NCI-H2107 treated with DMSO at 0.1 percent for 48 hours (cell line): ENCODE data around the gene SH3D19.
"Not testable (repeated sequence)": the region's sequence is repeated elsewhere in the genome, so short reads cannot be mapped to it uniquely, and the experiment has no call there.

Source experiments
- DNase-seq: peaks from one replicate; lab custom pipeline; 2025; ENCODE audit not compliant: unreplicated experiment; lab: John Stamatoyannopoulos, UW

SH3D19 gene

GRCh38 chr4:151236036-151236435 lies 89.4 kb downstream of the SH3D19 start:
- DNase-seq: no peak

- not testable (repeated sequence) for DNase-seq
Observed at GRCh38 chr4:151235373-151235772, 90.0 kb downstream of the SH3D19 start.

DNA sequence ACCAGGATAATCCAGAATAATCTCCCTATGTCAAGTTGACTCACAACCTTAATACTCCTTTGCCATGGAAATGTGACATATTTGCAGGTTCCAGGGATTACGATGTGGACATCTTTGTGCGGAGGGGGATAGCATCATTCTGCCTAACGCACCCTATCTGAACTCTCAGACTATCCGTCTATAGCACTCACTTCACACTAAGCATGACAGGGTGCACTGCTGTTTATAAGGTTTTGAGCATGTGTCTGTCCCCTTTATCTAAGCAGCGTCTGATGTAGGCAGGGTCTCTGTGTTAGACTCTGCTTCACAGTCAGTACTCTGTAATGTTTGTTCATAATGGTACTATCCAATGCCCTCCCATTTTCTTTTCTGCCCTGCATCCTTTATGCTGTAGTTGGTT lies 91.8 kb downstream of the SH3D19 start:
- no peak for DNase-seq

DNA sequence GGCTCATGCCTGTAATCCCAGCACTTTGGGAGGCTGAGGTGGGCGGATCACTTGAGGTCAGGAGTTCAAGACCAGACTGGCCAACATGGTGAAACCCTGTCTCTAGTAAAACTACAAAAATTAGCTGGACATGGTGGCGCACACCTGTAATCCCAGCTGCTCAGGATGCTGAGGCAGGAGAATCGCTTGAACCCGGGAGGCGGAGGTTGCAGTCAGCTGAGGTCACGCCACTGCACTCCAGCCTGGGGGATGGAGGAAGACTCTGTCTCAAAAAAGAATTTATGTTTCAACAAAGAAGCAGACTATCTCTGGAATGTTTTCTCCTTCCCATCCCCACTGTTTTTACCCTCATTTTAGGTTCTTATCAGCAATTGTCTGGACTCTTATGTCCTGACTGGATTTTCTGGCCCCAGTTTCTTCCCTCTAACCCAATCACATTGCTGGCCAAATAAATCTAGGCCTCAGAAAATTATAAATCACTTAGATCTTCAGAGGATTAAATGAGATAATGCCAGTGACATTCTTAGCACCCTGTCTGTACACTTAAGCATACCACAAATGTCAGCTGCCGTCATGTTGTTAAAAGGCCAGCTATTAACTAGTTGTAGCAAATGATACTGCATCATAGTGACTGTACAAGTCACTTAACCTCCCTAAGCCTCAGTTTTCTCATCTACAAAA lies 93.3 kb downstream of the SH3D19 start:
- DNase-seq: no peak

DNA sequence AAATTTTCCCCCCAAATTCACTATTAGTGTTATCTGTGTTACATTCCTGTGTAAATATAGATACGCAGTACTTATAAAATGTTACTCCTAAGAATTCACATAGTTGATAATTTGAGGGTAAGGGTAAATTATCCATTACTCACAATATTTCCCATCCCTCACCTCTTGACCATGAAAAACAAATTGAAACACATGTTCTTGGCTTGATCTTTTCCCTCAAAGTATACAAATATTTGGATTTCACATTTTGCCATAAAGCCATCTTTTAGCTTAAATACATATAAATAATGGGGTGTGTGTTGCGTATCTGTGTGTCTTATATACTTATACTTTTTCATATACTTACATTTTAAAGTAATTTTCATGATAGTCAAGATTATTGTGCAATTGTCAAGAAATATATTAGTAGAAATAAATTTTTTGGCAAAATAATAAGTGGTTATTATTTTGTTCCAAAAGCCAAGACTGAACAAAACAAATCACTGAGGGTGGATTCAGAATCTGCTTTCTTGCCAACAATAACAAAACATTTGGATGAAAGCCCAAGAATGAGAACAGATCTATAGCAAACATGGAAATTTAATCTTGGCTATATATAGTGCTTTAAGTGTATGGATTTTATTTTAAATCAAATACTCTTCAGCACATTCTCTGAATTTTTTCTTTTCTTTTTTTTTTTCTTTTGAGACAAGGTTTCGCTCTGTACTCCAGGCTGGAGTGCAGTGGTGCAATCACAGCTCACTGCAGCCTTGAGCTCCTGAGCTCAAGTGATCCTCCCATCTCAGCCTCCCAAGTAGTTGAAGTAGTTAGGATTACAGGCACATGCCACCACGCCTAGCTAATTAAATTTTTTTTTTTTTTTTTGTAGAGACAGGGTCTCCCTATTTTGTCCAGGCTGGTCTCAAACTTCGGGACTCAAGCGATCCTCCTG lies 97.0 kb downstream of the SH3D19 start:
- no peak for DNase-seq

GRCh38 chr4:151227731-151228130 lies 97.7 kb downstream of the SH3D19 start:
- no peak for DNase-seq

DNA sequence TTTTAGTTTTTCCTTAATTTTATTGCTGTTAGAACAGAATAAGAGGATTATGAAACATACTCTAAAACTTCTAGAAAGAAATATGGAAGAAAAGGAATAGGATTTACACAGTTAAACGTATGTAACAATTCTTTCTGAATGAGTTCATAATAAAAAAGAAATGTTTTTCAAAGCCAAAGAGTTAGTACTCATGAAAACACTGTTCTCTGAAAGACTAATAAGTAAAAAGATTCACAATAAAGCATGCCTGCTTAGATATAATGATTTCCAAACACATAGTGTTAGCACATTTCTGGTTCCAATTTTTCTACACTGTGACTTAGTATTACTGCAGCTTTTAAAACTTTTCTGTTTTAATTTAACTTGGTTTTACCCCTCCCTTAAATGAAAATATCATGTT lies 98.2 kb downstream of the SH3D19 start:
- DNase-seq: no peak

DNA sequence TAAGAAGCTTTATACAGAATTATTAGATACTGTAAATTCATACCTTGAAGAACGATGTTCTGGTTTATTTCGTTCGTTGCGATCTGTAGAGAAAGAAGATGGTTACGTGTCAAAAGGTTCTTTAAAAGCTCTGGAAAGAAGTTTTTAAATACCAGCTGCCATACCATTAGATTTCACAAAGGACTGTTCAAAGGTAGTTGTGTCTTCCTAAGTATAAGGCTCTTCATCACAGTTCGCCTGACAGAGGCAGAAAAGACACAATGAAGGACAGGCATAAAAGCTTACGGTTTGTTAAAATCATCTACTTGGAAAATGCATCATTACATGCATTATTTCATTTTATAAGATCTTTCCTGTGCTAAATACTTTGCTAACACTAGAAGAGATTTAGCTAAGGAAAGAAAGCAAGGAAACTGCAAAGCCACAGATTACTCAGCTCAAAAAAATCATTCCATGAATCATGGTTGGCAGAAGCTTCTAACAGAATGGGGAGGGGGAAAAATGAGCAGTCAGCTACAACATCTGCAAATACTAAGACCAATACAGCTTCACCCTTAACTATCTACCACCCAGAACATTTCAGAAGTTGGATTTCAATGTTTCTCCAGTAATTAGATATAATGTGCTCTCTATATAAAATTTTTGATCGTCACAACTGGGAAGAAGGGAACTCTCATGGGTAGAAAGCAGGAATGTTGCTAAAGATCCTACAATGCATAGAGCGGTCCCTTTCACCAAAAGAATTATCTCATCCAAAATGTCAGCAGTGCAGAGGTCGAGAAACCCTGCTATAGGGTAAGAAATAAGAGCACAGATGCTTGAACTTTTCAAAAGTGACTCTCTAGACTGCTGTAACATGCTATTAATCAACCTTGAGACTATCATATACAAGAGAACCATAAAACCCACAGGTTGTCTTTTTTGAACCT lies 99.1 kb downstream of the SH3D19 start:
- DNase-seq: no peak

- DNase-seq: no peak
Observed at GRCh38 chr4:151223465-151223864, 101.9 kb downstream of the SH3D19 start.

- no peak for DNase-seq
Observed at GRCh38 chr4:151219948-151220347, 105.5 kb downstream of the SH3D19 start.

GRCh38 chr4:151219091-151219490 lies 106.3 kb downstream of the SH3D19 start:
- DNase-seq: no peak

GRCh38 chr4:151218343-151218742 lies 107.1 kb downstream of the SH3D19 start:
- DNase-seq: no peak

DNA sequence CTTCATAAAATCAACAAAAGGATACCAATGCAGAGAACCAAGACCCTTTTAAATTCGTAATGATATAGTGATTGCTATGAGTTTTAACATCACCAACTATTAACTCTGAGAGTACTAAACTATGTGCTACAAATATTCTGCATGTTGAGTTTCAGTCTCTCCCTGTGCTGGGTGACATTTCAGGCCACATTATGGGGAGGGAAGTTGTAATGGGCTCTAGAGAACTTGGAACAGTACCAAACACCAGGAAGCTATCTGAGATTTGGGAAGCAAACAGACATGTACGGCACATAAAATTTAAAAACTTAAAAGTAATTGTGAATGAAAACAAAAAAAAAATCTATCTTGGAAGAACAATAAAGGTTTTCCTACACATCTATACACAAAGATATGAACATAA lies 108.1 kb downstream of the SH3D19 start:
- DNase-seq: no peak

- no peak for DNase-seq
Observed at GRCh38 chr4:151215295-151215694, 110.1 kb downstream of the SH3D19 start.

GRCh38 chr4:151207868-151208267 lies 117.5 kb downstream of the SH3D19 start:
- no peak for DNase-seq

DNA sequence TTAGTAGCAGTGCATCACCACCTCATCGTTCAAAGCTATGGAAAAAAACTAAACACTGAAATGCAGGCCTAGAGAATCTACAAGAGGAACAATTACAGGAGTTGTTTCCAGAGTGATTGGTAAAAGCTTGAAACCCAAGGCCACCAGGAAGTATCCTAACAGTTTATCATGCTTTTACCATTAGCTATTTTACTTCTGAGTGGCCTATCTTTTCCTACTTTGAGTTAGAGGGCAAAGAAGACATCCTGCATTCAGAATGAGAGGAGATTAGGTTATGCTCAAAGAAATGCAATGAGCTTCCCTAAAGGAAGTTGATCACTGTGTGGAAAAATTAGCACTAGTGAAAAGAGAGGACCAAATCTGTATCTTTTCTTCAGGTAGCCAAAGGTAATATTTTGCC lies 118.2 kb downstream of the SH3D19 start:
- DNase-seq: no peak

DNA sequence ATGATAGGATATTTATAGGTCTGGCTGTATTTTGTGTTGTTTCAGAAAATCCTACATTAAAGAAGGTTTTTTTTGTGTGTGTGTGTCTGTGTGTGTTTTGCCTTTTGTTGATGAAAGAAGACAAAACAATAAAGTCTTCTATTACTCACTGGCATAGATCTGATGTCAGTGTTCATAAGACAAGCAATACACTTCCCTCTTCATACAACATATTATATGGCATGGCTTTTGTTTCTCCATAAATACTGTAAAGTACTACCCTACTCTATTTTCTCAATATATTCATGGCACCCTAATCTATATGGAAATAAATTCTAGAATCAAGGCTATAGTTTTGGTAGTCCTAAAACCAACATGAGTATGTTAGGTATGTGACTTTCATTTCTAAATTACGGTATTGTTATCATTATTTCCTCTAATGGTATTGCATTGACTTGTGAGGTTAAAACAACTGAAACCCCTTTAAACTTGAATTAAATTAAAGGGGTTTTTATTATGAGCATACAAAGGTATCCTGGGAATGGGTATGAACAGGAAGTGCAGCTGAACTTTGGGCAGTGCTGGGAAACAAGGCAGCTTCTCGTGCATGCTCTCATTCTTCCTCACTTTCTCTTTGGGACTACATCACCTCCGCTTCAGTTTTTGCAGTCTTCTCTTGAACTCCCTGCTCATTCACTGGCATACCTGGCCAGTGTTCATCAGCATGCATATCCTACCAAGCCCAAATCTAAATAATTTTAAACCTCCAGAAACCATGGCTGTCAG lies 119.0 kb downstream of the SH3D19 start:
- no peak for DNase-seq

DNA sequence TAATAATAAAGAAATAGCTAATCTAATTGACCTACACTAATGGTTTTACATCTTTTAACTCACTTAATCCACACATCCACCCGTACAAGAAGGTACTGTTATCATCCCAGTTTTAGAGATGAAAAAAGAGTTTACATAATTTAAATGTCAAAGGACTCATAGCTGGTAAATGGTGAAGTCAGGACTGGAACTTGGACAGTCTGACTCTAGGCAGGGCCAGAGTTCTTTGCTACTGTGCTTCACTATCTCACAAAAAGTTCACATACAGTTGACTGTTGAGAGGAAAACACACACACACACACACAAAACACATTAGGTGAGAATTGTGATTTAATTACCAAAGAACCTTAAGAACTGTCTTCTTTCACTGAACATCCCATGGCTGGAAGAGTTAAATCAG lies 119.7 kb downstream of the SH3D19 start:
- no peak for DNase-seq

- no peak for DNase-seq
Observed at GRCh38 chr4:151204925-151205524, 120.4 kb downstream of the SH3D19 start.

DNA sequence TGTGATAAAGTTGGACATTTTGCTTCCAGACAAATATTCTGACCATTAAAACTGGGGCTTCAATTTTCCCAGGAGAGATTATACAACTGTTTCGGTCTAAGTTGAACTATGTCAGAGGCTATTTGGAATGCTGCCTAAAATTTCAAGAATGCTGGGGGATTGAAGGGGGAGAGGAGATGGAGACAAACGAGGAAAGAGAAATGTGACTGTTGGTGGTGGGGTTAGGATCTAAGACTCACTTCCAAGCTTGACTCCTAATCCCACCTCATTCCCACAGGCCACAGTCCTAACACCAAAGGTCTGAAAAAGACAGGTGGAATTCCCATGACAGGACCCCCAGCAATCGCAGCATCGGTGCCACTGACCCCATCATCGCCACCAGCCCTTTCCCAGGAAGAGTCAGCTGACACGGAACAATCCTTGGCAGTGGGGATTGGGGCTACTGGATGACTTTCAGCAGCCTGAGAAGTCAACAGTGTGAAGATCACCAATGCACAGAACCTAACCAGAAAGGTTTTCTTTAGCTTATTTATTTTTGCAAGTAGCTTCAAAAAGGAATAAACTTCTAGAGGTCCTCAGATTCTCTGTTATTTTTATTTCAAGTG lies 122.5 kb downstream of the SH3D19 start:
- no peak for DNase-seq
